GM18507 (cell line): ENCODE results near the gene STEAP3.
"Not testable (repeated sequence)": the region's sequence is repeated elsewhere in the genome, so short reads cannot be mapped to it uniquely, and the experiment has no call there.

ENCODE experiments used
- DNase-seq: peaks from one replicate; pipeline ENCODE4 v3.0.0; 2011; ENCODE audit warnings: low read depth; ENCODE audit not compliant: insufficient read length; ENCODE audit errors: extremely low spot score
- FAIRE-seq: peaks from 2 replicates; lab custom pipeline; 2011; peaks lifted over from hg19 to GRCh38; lab: Jason Lieb, UNC

Gene STEAP3

GRCh38 chr2:119255760-119256581 lies 32.3 kb downstream of the STEAP3 start:
- FAIRE-seq (no peak), DNase-seq (no peak)

- FAIRE-seq = no peak
- DNase-seq = no peak
Observed at GRCh38 chr2:119256582-119256921, 32.9 kb downstream of the STEAP3 start.

GRCh38 chr2:119257198-119257597 lies 33.6 kb downstream of the STEAP3 start:
- FAIRE-seq (no peak), DNase-seq (no peak)

GRCh38 chr2:119259296-119259860 lies 35.7 kb downstream of the STEAP3 start:
- no peak for DNase-seq
- FAIRE-seq = no peak

GRCh38 chr2:119260646-119261492 lies 37.2 kb downstream of the STEAP3 start:
- FAIRE-seq (no peak), DNase-seq (no peak)

GRCh38 chr2:119261493-119262225 lies 38.0 kb downstream of the STEAP3 start:
- no peak for DNase-seq

GRCh38 chr2:119263025-119263424 lies 39.4 kb downstream of the STEAP3 start:
- FAIRE-seq = no peak
- DNase-seq = no peak

More at GRCh38 chr2:119261493-119262225, 38.0 kb downstream of the STEAP3 start:
- no peak for FAIRE-seq

GRCh38 chr2:119263656-119264055 lies 40.0 kb downstream of the STEAP3 start:
- FAIRE-seq (no peak), DNase-seq (no peak)

- peak; percentile 88 for FAIRE-seq
- peak; percentile 65 for DNase-seq
Observed at GRCh38 chr2:119264781-119265692, 41.4 kb downstream of the STEAP3 start.

GRCh38 chr2:119265693-119266066 lies 42.0 kb downstream of the STEAP3 start:
- FAIRE-seq (no peak), DNase-seq (no peak)

GRCh38 chr2:119266091-119266589 lies 42.5 kb downstream of the STEAP3 start:
- DNase-seq = no peak
- FAIRE-seq = no peak

GRCh38 chr2:119267604-119268003 lies 44.0 kb downstream of the STEAP3 start:
- no peak for DNase-seq
- FAIRE-seq = no peak

GRCh38 chr2:119276864-119277263 lies 53.2 kb downstream of the STEAP3 start:
- FAIRE-seq = no peak

GRCh38 chr2:119278385-119278784 lies 54.8 kb downstream of the STEAP3 start:
- not testable (repeated sequence) for DNase-seq, FAIRE-seq

More at GRCh38 chr2:119276864-119277263, 53.2 kb downstream of the STEAP3 start:
- no peak for DNase-seq

GRCh38 chr2:119278946-119279345 lies 55.3 kb downstream of the STEAP3 start:
- FAIRE-seq (no peak), DNase-seq (no peak)

- no peak for FAIRE-seq
- no peak for DNase-seq
Observed at GRCh38 chr2:119279666-119280065, 56.0 kb downstream of the STEAP3 start.

GRCh38 chr2:119280680-119281079 lies 57.0 kb downstream of the STEAP3 start:
- no peak for FAIRE-seq
- DNase-seq = no peak

GRCh38 chr2:119282146-119282995 lies 58.7 kb downstream of the STEAP3 start:
- DNase-seq = no peak
- no peak for FAIRE-seq
